Neural cell (in vitro differentiated cells): Measurements from ENCODE around the gene GSTM5. TPM values are rescaled to one million over a fixed set of nuclear protein-coding genes. Genes with fewer than 3 reads are reported as not detected.
"Not testable (repeated sequence)": the region's sequence is repeated elsewhere in the genome, so short reads cannot be mapped to it uniquely, and the experiment has no call there.

Experiments used
- H2AFZ ChIP-seq: fragments of 200-600, 300-800 bp; sonication (generic), shearing (Covaris generic); 2 replicates; pipeline ENCODE4 v1.6.0; 2014; ENCODE audit warnings: low read depth, mild to moderate bottlenecking, antibody characterized with exemption, low read length, moderate library complexity
- H3F3A ChIP-seq: fragments of 200-600 bp; shearing (Covaris generic); 2 replicates; pipeline ENCODE4 v1.6.1; 2016; ENCODE audit warnings: mild to moderate bottlenecking, moderate library complexity, mixed read lengths, antibody characterized with exemption, low read length; ENCODE audit not compliant: insufficient read depth, poor library complexity, severe bottlenecking
- H3K27ac ChIP-seq: fragments of 200-600, 300-800 bp; sonication (generic), shearing (Covaris generic); 2 replicates; pipeline ENCODE4 v1.5.1; 2014; ENCODE audit warnings: mild to moderate bottlenecking, low read length, moderate library complexity
- H3K27me3 ChIP-seq: fragments of 300-800, 200-600 bp; sonication (generic), shearing (Covaris generic); 2 replicates; pipeline ENCODE4 v1.6.0; 2014; ENCODE audit warnings: mild to moderate bottlenecking, low read depth, low read length, moderate library complexity; ENCODE audit not compliant: insufficient read depth
- H3K36me3 ChIP-seq: fragments of 300-800, 200-600 bp; sonication (generic), shearing (Covaris generic); 2 replicates; pipeline ENCODE4 v1.5.1; 2014; ENCODE audit warnings: mild to moderate bottlenecking, antibody characterized with exemption, low read length, moderate library complexity; ENCODE audit not compliant: insufficient read depth
- H3K4me2 ChIP-seq: fragments of 300-800, 200-600 bp; sonication (generic), shearing (Covaris generic); 2 replicates; pipeline ENCODE4 v1.6.0; 2014; ENCODE audit warnings: mild to moderate bottlenecking, low read length
- H3K4me3 ChIP-seq: fragments of 300-800, 200-600 bp; sonication (generic), shearing (Covaris generic); 2 replicates; pipeline ENCODE4 v1.5.1; 2014; ENCODE audit warnings: mild to moderate bottlenecking, low read length, moderate library complexity
- H3K79me2 ChIP-seq: fragments of 200-600 bp; shearing (Covaris generic); replicated peaks from 2 replicates; pipeline ENCODE4 v1.6.0; 2014; ENCODE audit warnings: mild to moderate bottlenecking, low read length, moderate library complexity; ENCODE audit not compliant: insufficient read depth
- H3K9ac ChIP-seq: fragments of 300-800, 200-600 bp; sonication (generic), shearing (Covaris generic); 2 replicates; pipeline ENCODE4 v1.6.1; 2016; ENCODE audit warnings: mild to moderate bottlenecking, low read length, mixed read lengths
- H3K9me2 ChIP-seq: fragments of 200-600 bp; shearing (Covaris generic); 2 replicates; pipeline ENCODE4 v1.6.1; 2016; ENCODE audit warnings: mild to moderate bottlenecking, low read length, mixed read lengths; ENCODE audit not compliant: insufficient read depth
- H3K9me3 ChIP-seq: fragments of 200-600, 300-800 bp; sonication (generic), shearing (Covaris generic); 2 replicates; pipeline ENCODE4 v1.6.1; 2016; ENCODE audit warnings: mild to moderate bottlenecking, mixed run types, low read length, moderate library complexity, mixed read lengths
- H4K20me1 ChIP-seq: fragments of 200-600 bp; shearing (Covaris generic); 2 replicates; pipeline ENCODE4 v1.6.1; 2016; ENCODE audit warnings: mild to moderate bottlenecking, mixed run types; ENCODE audit not compliant: insufficient read depth
- CTCF ChIP-seq: fragments of 450-650 bp; IDR thresholded peaks from 2 replicates; pipeline ENCODE4 v1.5.1; 2014; ENCODE audit warnings: antibody characterized with exemption, mild to moderate bottlenecking, moderate library complexity; ENCODE audit not compliant: poor library complexity, severe bottlenecking
- EP300 ChIP-seq: fragments of 450-650 bp; conservative IDR thresholded peaks from 2 replicates; pipeline ENCODE4 v1.6.1; 2014; ENCODE audit warnings: antibody characterized with exemption, mild to moderate bottlenecking, moderate library complexity; ENCODE audit not compliant: poor library complexity, severe bottlenecking
- EZH2 ChIP-seq: fragments of 200-600, 300-800 bp; shearing (Covaris generic), sonication (generic); IDR thresholded peaks from 2 replicates; pipeline ENCODE4 v1.6.1; 2014; ENCODE audit warnings: antibody characterized with exemption, low read length, borderline replicate concordance, mild to moderate bottlenecking; ENCODE audit not compliant: insufficient read depth, poor library complexity, severe bottlenecking
- MXI1 ChIP-seq: fragments of 450-650 bp; conservative IDR thresholded peaks from 2 replicates; pipeline ENCODE4 v1.6.1; 2014; ENCODE audit warnings: antibody characterized with exemption, mild to moderate bottlenecking; ENCODE audit not compliant: poor library complexity, severe bottlenecking
- POLR2AphosphoS5 ChIP-seq: IDR thresholded peaks from 2 replicates; pipeline ENCODE4 v1.6.1; 2012
- RAD21 ChIP-seq: fragments of 450-650 bp; conservative IDR thresholded peaks from 2 replicates; pipeline ENCODE4 v1.6.1; 2014; ENCODE audit warnings: antibody characterized with exemption, mild to moderate bottlenecking, moderate library complexity
- SMC3 ChIP-seq: fragments of 450-650 bp; conservative IDR thresholded peaks from 2 replicates; pipeline ENCODE4 v1.6.1; 2014; ENCODE audit warnings: antibody characterized with exemption, mild to moderate bottlenecking, moderate library complexity; ENCODE audit not compliant: poor library complexity
- TAF1 ChIP-seq: IDR thresholded peaks from 2 replicates; pipeline ENCODE4 v1.6.1; 2012; ENCODE audit warnings: low read depth
- polyA plus RNA-seq: library from polyadenylated mRNA; depleted of rRNA; stranded (reverse); fragments of >200 nt; gene quantifications from 2 replicates; pipeline ENCODE4 v1.2.3, GENCODE V29; 2014
- TF ChIP-seq, protein P1 (sequence below): IDR thresholded peaks from 2 replicates; pipeline ENCODE4 v1.6.1; 2012; ENCODE audit warnings: borderline replicate concordance

GSTM5 gene
- polyA plus RNA-seq, 1 donor from 2014 or later: not detected

- Histone ChIP-seq H3K27me3 (no peaks in the 10 kb centered on the region), H3K79me2 (no peaks in the 10 kb centered on the region), H3K36me3 (no peaks in the 10 kb centered on the region), H3K9me3 (no peaks in the 10 kb centered on the region), H3K4me2 (no peak overlapping the region), H2AFZ (no peak overlapping the region), H3K9me2 (no peaks in the 10 kb centered on the region), H3K27ac (no peak overlapping the region), H3K4me3 (no peak overlapping the region), H3K9ac (no peak overlapping the region), H3F3A (no peaks in the 10 kb centered on the region), H4K20me1 (no peaks in the 10 kb centered on the region)
- TF ChIP-seq EZH2 (no peak), MXI1 (no peak), EP300 (no peak), TAF1 (no peak), SMC3 (no peak), POLR2AphosphoS5 (no peak), CTCF (no peak), RAD21 (no peak)
- TF ChIP-seq, protein P1, sequence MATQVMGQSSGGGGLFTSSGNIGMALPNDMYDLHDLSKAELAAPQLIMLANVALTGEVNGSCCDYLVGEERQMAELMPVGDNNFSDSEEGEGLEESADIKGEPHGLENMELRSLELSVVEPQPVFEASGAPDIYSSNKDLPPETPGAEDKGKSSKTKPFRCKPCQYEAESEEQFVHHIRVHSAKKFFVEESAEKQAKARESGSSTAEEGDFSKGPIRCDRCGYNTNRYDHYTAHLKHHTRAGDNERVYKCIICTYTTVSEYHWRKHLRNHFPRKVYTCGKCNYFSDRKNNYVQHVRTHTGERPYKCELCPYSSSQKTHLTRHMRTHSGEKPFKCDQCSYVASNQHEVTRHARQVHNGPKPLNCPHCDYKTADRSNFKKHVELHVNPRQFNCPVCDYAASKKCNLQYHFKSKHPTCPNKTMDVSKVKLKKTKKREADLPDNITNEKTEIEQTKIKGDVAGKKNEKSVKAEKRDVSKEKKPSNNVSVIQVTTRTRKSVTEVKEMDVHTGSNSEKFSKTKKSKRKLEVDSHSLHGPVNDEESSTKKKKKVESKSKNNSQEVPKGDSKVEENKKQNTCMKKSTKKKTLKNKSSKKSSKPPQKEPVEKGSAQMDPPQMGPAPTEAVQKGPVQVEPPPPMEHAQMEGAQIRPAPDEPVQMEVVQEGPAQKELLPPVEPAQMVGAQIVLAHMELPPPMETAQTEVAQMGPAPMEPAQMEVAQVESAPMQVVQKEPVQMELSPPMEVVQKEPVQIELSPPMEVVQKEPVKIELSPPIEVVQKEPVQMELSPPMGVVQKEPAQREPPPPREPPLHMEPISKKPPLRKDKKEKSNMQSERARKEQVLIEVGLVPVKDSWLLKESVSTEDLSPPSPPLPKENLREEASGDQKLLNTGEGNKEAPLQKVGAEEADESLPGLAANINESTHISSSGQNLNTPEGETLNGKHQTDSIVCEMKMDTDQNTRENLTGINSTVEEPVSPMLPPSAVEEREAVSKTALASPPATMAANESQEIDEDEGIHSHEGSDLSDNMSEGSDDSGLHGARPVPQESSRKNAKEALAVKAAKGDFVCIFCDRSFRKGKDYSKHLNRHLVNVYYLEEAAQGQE: no peak
These were observed 42.7 kb upstream of the GSTM5 start for GRCh38 chr1:109669246-109669948.

- H3K9me2 ChIP-seq, H4K20me1 ChIP-seq, H3K36me3 ChIP-seq, H3F3A ChIP-seq, H3K27me3 ChIP-seq, H3K9ac ChIP-seq, H3K4me2 ChIP-seq, H3K9me3 ChIP-seq, H2AFZ ChIP-seq, H3K4me3 ChIP-seq, H3K79me2 ChIP-seq, H3K27ac ChIP-seq: not testable (repeated sequence)
These were observed 42.1 kb upstream of the GSTM5 start for GRCh38 chr1:109669949-109670302.
